Neutrophil (primary cell): ENCODE data around the gene PLPP3.

ENCODE experiments used
- H3K27ac ChIP-seq: fragments of 200-600 bp; sonication (generic); 2 replicates; pipeline ENCODE4 v1.5.1; 2016; ENCODE audit warnings: mild to moderate bottlenecking, moderate library complexity
- H3K27me3 ChIP-seq: fragments of 200-600 bp; sonication (generic); 2 replicates; pipeline ENCODE4 v1.6.0; 2016; ENCODE audit warnings: mild to moderate bottlenecking
- H3K36me3 ChIP-seq: fragments of 200-600 bp; sonication (generic); 2 replicates; pipeline ENCODE4 v1.5.1; 2017
- H3K4me1 ChIP-seq, 2 experiments: fragments of 200-600 bp in 1 of 2; sonication (generic) in 1 of 2; 1 replicate in 1 of 2; 2 replicates in 1 of 2; pipeline versions ENCODE4 v1.5.1 to v1.6.1; 2013 to 2016; ENCODE audit warnings: low read depth in 1 of 2, low read length in 1 of 2, mild to moderate bottlenecking in 1 of 2, moderate library complexity in 1 of 2; ENCODE audit not compliant: control insufficient read depth in 1 of 2, insufficient read depth in 1 of 2
- H3K4me3 ChIP-seq, 2 experiments: fragments of 200-600 bp in 1 of 2; sonication (generic) in 1 of 2; 1 replicate in 1 of 2; 2 replicates in 1 of 2; pipeline ENCODE4 v1.5.1; 2013 to 2016; ENCODE audit warnings: low read depth in 1 of 2, low read length in 1 of 2, mild to moderate bottlenecking in 1 of 2, moderate library complexity in 1 of 2
- H3K9me3 ChIP-seq: fragments of 200-600 bp; sonication (generic); 2 replicates; pipeline ENCODE4 v1.5.1; 2016
- CTCF ChIP-seq: fragments of 200-600 bp; sonication (generic); IDR thresholded peaks from 2 replicates; pipeline ENCODE4 v1.5.1; 2016; ENCODE audit warnings: antibody characterized with exemption

Gene PLPP3

GRCh38 chr1:56586502-56586901 is 7.1 kb upstream of the PLPP3 start:
- no peaks in the 10 kb centered on the region for H3K9me3 ChIP-seq
- no peaks in the 10 kb centered on the region for H3K4me1 ChIP-seq
- no peak for TF ChIP-seq CTCF

GRCh38 chr1:56585985-56586384 is 6.6 kb upstream of the PLPP3 start:
- H3K27ac ChIP-seq = no peak overlapping the region
- no peaks in the 10 kb centered on the region for H3K27me3 ChIP-seq
- no peaks in the 10 kb centered on the region for H3K36me3 ChIP-seq
- no peaks in the 10 kb centered on the region for H3K9me3 ChIP-seq
- no peak overlapping the region for H3K4me3 ChIP-seq
- TF ChIP-seq CTCF = no peak
- no peaks in the 10 kb centered on the region for H3K4me1 ChIP-seq

More at GRCh38 chr1:56586502-56586901, 7.1 kb upstream of the PLPP3 start:
- no peak overlapping the region for H3K27ac ChIP-seq
- H3K36me3 ChIP-seq = no peaks in the 10 kb centered on the region
- H3K4me3 ChIP-seq = no peak overlapping the region
- no peaks in the 10 kb centered on the region for H3K27me3 ChIP-seq

GRCh38 chr1:56584910-56585528 is 5.7 kb upstream of the PLPP3 start:
- TF ChIP-seq CTCF = peak; percentile 79
- H3K4me1 ChIP-seq = no peaks in the 10 kb centered on the region
- no peak overlapping the region for H3K4me3 ChIP-seq
- H3K9me3 ChIP-seq = no peaks in the 10 kb centered on the region
- no peaks in the 10 kb centered on the region for H3K27me3 ChIP-seq
- no peak overlapping the region for H3K27ac ChIP-seq
- H3K36me3 ChIP-seq = no peaks in the 10 kb centered on the region

- TF ChIP-seq CTCF = no peak
- Histone ChIP-seq H3K36me3 (no peaks in the 10 kb centered on the region), H3K27me3 (no peaks in the 10 kb centered on the region)
Measured at GRCh38 chr1:56583957-56584468, 4.7 kb upstream of the PLPP3 start.

GRCh38 chr1:56580771-56581170 is 1.4 kb upstream of the PLPP3 start:
- peaks cover 32 to 33% of the 10 kb centered on the region in 2 experiments for H3K4me1 ChIP-seq
- H3K9me3 ChIP-seq = no peaks in the 10 kb centered on the region
- H3K36me3 ChIP-seq = no peaks in the 10 kb centered on the region
- H3K27ac ChIP-seq = no peak overlapping the region
- no peak overlapping the region for H3K4me3 ChIP-seq
- TF ChIP-seq CTCF = no peak
- no peaks in the 10 kb centered on the region for H3K27me3 ChIP-seq

More at GRCh38 chr1:56583957-56584468, 4.7 kb upstream of the PLPP3 start:
- no peak overlapping the region for H3K4me3 ChIP-seq
- H3K4me1 ChIP-seq = peaks cover 6 to 8% of the 10 kb centered on the region in 2 experiments
- no peak overlapping the region for H3K27ac ChIP-seq
- no peaks in the 10 kb centered on the region for H3K9me3 ChIP-seq
